Activated CD4-positive, alpha-beta T cell treated with anti-CD3 and anti-CD28 coated beads for 4 hours (primary cell): Measurements from ENCODE around the gene WDR81.
A peak's percentile ranks its signal among the peaks of the same experiment; 100 is the strongest.
"Not testable (repeated sequence)": the region's sequence is repeated elsewhere in the genome, so short reads cannot be mapped to it uniquely, and the experiment has no call there.

Experiments used
- DNase-seq, 2 donors: peaks; one replicate each; pipeline ENCODE4 v3.0.0-alpha.2; 2020

WDR81 gene

DNA sequence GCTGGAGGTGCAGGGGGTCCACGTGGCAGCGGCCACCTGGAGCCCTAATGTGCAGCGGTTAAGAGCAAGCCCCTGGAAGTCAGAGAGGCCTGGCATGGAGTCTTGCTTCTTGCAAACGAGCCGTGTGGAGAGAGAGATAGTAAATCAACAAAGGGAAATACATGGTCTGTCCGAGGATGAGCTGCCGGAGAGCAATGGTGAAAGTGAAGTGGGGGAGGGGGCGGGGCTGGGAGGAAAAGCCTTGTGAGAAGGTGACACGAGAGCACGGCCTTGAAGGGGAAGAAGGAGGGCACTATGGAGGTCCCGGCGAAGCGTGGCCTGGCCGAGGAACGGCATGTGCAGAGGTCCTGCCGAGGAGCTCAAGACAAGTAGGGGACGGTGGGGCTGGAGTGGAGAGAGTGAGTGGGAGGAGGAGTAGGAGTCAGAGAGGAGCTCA lies 31.3 kb downstream of the WDR81 start:
- DNase-seq = no peak

DNA sequence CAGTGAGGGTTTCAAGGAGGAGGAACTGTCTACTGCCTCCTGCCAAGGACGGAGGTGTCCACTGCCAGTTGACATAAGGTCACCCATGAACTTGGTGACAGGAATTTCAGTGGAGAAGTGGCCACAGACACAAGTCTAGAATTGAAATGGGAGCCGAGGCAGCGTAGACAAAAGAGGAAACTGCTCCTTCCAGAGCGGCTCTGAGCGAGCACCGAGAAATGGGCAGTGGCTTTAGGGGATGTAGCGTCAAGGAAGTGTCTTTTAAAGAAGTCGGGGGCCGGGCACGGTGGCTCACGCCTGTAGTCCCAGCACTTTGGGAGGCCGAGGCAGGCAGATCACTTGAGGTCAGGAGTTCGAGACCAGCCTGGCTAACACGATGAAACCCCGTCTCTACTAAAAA lies 34.3 kb downstream of the WDR81 start:
- no peak for DNase-seq

DNA sequence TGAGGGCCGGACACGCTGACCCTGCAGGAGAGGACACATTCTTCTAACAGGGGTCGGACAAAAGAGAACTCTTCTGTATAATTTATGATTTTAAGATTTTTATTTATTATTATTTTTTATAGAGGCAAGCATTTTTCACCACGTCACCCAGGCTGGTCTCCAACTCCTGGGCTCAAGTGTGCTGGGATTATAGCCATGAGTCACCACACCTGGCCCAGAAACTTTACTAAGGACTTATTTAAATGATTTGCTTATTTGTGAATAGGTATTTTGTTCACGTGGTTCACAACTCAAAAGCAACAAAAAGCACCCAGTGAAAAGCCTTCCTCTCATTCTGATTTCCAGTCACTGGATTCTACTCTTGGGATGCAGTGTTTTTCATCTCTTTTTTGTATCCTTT lies 35.0 kb downstream of the WDR81 start:
- no peak for DNase-seq

DNA sequence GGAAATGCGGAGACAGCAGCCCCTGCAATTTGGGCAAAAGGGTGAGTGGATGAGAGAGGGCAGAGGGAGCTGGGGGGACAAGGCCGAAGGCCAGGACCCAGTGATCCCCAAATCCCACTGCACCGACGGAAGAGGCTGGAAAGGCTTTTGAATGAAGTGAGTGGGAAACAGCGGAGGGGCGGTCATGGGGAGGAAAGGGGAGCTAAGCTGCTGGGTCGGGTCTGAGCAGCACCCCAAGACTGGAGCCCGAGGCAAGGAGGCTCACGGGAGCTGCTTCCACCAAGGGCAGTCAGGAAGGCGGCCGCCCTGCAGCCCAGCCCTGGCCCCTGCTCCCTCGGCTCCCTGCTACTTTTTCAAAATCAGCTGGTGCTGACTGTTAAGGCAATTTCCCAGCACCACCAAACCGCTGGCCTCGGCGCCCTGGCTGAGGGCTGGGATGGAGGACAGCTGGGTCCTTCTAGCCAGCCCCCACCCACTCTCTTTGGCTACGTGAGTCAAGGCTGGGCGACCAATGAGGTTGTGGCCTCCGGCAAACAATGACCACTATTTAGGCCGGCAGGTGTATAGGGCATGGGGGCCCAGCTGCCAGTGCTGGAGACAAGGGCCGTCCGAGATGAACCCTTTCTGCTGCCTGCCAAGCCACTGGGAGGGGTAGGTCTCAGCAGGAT lies 37.9 kb downstream of the WDR81 start:
- DNase-seq = no peak

DNA sequence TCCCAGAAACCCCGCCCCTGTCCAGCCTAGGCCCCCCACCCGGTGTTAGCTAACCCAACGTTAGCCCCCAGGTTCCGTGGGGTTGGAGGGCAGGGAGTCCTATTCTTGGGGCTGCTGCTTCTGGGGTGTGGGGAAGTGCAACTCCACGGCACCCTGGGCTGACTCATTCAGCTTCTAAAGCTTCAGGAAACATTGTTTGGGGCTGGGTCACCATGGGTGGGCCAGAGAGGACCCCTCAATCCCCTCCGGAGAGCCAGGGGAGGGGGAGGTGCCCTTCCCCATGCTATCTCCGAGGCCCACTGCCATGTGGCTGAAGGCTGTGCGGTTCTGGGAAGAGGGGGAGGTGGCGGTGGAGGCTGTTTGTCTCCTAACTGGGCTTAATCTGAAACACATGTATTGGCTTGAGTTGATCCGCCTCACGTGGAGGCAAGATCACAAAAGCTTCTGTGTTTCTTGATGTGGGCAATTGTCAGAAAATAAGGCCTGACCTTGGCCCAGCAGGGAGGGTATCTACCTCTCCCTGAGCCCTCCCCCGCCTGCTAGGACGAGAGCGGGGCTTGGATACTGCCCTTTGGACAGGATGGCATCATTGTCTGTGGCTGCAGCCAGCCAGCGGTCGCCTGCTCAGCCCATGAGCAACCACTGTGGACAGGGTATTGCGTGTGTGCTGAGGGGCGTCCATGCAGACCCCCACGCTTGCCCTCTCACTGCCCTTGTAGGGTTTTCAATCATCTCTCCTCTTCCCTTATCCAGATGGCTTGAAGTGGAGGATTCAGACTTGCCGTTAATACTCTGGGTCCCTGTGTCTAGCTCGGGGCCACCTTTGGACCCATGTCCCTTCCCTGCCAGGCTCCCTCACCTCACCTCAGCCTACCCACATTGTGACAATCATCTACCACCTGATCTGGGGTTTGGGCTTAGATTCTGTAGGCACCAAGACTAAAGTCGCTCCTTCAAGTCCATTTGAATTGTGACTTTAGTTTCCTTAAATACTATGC lies 38.7 kb downstream of the WDR81 start:
- DNase-seq = no peak

DNA sequence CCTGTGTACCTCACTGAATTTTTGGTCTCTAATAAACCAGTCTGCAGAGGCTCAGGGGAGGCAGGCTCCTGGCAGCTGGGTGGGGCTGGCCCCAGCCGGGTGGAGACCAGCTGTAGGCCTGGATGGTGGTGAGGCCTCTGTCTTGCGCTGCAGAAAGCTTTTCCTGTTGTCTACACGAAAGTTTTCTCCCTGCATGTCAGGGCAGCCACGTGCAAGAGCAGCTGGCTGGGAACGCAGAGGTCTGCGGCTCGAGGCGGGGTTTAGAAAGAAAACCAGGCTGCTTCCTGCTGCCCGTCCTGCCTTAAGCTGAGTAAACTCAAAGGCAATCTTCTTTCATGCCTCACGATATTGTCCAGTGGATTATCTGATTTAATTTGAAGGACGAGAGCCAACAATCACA lies 39.8 kb downstream of the WDR81 start:
- peak; percentile 32 to 33 for DNase-seq

DNA sequence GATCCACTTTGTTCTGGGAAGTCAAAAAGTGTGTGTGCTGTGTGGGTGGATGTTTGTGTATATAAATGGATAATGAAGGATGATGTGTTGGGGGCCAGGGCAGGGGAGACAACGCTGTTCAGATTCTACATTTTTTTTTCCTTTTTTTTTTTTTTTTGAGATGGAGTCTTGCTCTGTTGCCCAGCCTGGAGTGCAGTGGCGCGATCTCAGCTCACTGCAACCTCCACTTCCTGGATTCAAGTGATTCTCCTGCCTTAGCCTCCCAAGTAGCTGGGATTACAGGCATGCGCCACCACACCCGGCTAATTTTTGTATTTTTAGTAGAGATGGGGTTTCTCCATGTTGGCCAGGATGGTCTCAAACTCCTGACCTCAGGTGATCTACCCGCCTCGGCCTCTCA lies 40.2 kb downstream of the WDR81 start:
- not testable (repeated sequence) for DNase-seq

DNA sequence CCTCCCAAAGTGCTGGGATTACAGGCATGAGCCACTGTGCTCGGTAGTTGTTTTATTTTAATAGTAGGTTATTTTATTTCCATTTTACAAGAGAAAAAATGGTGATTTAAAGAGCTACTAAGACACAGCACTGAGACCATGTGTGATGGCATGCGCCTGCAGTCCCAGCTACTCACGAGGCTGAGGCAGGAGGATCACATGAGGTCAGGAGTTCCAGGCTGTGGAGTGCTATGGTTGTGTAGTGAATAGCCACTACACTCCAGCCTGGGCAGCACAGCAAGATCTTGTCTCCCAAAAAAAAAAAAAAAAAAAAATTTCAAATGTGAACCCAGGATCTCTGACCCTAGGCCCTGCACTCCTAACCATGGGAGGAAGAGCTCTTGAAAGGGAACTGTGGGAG lies 41.1 kb downstream of the WDR81 start:
- DNase-seq = no peak

DNA sequence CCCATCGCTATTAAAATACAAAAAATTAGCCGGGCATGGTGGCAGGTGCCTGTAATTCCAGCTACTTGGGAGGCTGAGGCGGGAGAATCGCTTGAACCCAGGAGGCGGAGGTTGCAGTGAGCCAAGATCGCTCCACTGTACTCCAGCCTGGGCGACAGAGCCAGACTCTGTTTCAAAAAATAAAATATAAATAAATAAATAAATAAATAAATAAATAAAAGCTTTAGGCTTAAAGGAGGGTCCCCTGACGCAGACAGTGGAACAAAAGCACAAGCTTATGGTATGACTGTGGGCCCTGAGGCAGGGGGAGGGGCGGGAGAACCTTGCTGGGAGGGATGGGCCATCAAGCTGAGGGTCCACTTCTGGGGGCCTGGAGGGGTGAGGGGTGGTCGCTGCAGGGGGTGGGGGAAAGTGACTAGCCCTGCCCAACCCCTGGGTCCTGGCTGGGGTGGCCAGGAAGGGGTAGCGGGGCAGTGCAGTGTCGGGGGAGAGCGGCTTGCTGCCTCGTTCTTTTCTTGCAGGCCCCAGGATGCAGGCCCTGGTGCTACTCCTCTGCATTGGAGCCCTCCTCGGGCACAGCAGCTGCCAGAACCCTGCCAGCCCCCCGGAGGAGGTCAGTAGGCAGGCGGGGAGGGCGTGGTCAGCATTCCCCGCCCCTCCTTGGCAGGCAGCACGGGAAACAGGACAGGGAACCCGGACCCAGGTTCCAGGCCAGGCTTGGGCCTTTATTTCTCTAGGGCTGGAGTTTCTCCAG lies 42.1 kb downstream of the WDR81 start:
- no peak for DNase-seq

DNA sequence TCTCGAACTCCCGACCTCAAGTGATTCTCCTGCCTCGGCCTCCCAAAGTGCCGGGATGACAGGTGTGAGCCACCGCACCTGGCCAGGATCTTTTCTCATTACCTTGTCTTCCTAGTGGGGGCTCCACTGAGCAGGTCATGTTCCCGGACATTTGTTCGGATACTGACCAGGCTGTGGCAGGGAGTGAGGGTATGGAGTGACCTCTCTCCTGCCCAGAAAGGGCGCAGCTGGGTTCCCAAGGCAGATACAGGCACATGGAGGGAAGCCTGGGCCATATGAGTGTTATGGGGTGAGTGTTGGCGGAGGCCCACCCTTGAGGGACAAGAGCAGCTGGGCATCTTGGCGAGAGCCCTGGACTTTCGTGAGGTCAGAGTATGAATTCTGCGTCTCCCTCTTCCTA lies 42.9 kb downstream of the WDR81 start:
- DNase-seq = no peak

DNA sequence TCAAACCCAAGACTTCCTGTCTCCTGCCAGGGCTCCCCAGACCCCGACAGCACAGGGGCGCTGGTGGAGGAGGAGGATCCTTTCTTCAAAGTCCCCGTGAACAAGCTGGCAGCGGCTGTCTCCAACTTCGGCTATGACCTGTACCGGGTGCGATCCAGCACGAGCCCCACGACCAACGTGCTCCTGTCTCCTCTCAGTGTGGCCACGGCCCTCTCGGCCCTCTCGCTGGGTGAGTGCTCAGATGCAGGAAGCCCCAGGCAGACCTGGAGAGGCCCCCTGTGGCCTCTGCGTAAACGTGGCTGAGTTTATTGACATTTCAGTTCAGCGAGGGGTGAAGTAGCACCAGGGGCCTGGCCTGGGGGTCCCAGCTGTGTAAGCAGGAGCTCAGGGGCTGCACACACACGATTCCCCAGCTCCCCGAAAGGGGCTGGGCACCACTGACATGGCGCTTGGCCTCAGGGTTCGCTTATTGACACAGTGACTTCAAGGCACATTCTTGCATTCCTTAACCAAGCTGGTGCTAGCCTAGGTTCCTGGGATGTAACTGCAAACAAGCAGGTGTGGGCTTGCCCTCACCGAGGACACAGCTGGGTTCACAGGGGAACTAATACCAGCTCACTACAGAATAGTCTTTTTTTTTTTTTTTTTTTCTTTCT lies 45.4 kb downstream of the WDR81 start:
- DNase-seq = no peak

DNA sequence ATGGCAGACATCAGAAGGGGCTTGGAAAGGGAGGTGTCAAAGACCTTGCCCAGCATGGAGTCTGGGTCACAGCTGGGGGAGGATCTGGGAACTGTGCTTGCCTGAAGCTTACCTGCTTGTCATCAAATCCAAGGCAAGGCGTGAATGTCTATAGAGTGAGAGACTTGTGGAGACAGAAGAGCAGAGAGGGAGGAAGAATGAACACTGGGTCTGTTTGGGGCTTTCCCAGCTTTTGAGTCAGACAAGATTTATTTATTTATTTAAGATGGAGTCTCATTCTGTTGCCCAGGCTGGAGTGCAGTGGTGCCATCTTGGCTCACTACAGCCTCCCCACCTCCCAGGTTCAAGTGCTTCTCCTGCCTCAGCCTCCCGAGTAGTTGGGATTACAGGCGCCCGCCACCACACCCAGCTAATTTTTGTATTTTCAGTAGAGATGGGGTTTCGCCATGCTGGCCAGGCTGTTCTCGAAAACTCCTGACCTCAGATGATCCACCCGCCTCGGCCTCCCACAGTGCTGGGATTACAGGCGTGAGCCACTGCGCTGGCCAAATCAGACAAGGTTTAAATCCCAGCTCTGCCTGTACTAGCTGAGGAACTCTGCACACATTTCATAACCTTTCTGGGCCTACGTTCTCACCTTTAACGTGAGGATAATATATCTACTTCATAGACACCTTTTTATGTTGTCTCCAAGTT lies 48.6 kb downstream of the WDR81 start:
- DNase-seq = not testable (repeated sequence)

DNA sequence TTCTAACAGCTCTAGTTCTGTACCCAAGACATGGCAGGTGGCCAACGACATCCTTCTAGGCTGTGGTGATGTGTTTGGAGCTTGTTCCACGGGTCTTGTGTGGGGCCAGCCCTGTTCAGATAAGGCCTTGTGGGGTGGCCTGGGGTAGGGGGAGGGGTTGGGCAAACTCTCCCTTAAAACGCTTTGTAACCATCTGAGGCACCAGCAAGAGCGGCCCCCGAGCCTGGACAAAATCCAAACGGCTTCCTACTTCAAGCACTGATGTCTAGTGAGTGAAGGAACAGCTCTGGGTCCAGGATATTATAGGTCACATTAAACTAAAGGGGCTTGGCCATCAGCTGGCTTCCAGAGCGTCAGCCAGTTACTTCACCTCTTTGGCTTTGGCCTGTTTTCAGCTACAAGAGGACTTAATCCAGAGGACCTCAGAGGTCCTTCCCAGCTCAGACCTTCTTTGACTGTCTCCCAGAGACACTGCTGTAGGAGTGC lies 49.2 kb downstream of the WDR81 start:
- DNase-seq = no peak

DNA sequence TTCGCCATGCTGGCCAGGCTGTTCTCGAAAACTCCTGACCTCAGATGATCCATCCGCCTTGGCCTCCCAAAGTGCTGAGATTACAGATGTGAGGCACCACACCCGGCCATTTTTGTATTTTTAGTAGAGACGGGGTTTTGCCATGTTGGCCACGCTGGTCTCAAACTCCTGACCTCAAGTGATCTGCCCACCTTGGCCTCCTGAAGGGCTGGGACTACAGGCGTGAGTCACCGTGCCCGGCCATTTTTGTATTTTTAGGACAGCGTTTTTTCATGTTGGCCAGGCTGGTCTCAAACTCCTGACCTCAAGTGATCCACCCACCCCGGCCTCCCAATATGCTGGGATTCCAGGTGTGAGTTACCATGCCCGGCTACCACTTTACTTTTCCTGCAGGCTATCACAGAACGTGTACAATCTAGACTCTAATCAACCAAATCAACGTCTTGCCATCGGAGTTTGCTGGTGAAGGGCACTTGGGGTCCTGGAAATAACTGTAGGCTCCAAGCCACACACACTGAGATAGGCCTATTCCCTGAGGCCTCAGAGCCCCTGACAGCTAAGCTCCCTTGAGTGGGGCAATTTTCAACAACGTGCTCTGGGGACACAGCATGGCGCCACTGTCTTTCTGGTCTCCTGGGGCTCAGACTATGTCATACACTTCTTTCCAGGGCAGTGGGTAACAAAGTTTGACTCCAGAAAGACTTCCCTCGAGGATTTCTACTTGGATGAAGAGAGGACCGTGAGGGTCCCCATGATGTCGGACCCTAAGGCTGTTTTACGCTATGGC lies 50.1 kb downstream of the WDR81 start:
- DNase-seq = no peak

DNA sequence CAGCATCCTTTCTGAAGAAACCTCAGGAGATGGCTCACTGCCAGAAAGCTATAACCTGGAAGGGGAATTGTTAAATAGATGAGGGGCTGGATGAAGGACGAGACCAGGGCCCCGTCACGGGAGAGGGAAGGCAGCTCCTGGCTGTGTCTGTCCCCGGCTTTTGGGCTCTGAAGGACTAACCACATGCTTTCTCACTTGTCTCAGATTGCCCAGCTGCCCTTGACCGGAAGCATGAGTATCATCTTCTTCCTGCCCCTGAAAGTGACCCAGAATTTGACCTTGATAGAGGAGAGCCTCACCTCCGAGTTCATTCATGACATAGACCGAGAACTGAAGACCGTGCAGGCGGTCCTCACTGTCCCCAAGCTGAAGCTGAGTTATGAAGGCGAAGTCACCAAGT lies 51.8 kb downstream of the WDR81 start:
- DNase-seq = no peak

DNA sequence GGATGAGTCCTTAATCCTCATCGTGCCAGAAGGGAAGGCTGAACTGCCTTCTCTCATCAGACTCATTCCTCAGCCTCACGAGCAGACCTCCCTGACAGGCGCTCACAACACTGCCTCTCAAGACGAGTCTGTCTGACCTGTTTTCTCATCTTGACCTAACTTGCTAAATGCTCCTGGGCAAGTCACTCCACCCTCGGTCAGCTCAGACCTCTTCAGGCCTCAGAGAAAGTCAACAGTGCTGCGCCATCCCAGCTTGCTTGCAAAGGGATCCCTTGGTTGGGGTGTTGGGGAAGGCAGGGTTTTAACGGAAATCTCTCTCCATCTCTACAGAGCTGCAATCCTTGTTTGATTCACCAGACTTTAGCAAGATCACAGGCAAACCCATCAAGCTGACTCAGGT lies 52.4 kb downstream of the WDR81 start:
- DNase-seq = no peak

DNA sequence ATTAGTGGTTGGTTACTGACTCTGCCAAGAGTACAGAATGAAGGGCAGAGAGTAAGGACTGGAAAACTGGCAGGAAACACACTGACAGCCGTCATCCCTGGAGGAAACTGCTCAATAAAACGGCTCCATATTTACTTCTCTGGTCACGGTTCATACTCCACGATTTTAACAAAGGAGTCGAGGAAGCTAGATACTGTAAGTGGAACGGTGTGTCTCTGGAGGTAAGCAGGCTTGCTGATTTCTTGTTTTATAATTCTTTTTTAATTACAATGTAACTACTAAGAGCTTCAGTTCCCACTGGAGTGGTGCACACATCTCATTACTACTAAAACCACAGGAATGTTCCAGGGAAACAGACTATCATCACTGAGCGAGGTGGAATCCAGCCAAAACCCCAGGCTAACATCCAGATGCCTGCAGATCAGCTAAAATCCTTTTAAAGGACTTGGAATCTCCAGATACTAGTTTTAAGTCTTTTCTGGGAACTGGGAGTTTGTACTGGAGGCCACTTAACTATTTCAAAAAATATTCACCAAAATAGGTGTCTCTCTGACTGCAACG lies 55.1 kb downstream of the WDR81 start:
- DNase-seq = no peak

DNA sequence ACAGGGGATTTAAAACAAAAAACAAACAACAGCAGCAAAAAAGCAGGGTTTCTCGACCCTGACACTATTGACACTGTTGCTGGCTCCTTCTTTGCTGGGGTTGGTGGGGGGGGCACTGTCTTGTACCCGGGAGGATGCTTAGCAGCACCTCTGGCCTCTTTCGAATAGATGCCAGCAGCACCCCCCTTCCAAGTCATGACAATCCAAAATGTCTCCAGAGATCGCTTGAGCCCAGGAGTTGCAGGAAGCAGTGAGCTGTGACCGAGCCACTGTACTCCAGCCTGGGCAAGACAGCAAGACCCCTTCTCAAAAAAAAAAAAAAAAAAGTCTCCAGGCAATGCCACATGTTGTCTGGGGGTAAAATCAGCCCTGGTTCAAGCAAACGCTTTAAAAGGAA lies 57.7 kb downstream of the WDR81 start:
- no peak for DNase-seq

DNA sequence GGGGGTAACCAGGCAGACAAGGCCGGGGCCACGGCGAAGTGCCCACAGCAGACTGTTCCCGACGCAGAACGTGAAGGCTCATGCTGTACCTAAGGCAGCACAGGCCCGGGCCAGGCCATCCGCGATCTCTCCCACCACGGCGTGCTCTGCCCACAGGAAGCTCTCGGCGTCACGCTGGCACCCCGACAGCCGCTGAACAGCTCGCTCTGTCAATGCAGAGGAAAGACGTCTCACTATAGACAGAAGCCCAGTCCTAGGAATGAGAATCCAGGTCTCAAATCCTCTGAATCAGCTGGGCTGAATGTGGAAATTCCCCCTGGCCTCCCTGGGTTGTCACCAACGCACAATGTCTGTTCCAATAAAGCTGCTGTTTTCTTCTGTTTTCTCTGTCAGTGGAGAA lies 58.8 kb downstream of the WDR81 start:
- DNase-seq = no peak

DNA sequence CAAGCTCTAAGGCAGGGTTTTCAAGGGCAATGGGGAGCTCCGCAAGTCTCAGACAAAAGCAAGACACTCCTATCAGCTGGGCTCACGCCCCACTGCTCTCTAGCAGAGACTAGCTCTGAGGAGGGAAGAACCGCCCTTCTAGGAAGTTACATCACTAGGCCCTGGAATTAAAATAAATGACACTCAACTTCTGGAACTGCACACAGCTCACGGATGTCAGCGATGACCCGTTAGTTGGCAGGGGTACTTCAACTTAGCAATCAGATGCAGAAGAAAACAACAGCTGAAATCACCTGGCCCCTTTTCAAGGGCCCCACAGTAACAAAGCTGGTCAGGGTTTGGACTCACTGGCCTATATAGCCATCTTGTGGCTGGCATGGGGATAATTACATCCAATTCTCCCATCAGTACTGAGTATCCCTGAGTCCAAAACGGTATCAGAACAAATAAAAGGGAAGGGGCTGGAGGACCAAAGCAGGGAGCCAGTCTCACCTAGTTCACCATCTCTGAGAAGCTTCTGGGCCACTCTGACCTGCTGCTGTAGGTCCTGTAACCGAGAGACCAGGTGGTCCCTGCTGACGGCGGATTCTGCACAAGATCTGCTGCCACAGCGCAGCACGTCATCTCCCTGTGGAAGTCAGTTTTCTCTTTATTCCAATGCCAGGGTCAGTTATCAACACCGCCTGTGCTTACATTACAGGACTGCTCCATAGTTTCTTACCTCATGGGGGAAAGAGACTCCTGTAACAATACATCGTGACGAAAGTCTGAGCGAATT lies 59.5 kb downstream of the WDR81 start:
- DNase-seq = no peak
